Measurements from ENCODE around the gene RGS3. TPM values are rescaled to one million over a fixed set of nuclear protein-coding genes. Genes with fewer than 3 reads are reported as not detected.
A peak's percentile ranks its signal among the peaks of the same experiment; 100 is the strongest.

The RGS3 gene
- total and polyA plus RNA-seq, 2 experiments from 2014 or later: 44.5 to 48.6 TPM

DNA sequence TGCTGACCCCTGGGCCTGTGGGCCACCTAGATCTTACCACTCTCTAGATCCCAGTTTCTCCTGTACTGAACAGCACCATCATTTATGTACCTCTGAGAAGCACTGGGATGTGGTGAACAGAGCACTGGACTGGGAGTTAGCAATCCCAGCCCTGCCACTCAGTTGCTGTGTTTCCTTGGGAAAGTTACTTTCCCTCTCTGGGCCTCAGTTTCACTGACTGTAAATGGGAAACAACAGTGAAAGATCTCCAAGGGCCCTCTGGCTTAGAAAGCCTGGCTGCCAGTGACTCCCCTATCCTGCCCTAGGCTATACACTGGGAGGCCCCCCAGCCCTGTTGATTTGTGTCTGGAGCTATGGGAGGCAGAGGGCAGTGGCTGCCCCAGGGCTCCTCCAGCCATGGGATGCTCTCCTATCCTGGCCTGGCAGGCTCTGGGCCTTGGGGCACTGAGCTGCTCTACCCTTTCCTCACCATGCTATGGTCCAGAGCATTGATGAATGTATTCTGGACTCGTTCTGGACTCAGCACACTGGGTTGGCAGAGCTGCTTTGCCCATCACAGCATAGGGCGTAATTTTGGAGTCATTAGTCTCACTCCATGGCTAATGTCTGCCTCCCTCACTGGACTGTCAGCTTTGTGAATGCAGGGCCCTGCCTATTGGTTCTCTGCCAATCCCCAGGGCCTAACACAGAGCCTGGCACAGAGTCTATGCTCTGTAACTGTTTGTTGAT lies 99.3 kb downstream of the RGS3 start:
- H3K4me2 ChIP-seq (ENCODE audit: unreplicated experiment): no peak overlapping the region
- DNase-seq: no peak
- H3K27me3 ChIP-seq (replicated peaks; ENCODE audit: insufficient read depth): no peaks in the 10 kb centered on the region
- H3K4me1 ChIP-seq (ENCODE audit: insufficient read depth): peaks cover 28% of the 10 kb centered on the region
- no peak overlapping the region for H3K9ac ChIP-seq
- no peaks in the 10 kb centered on the region for H3K36me3 ChIP-seq (ENCODE audit: low read depth)
- no peaks in the 10 kb centered on the region for H3K9me2 ChIP-seq (ENCODE audit: insufficient read depth)
- H2AFZ ChIP-seq: no peak overlapping the region
- WGBS, 2 experiments (ENCODE audit: low coverage in 1 of 2, low lambda C conversion rate in 2 of 2, missing lambda C conversion rate in 2 of 2): 74 to 90% methylated on average over 2 of the region's 2 CpGs
- H3K4me3 ChIP-seq: no peak overlapping the region
- no peak overlapping the region for H3K27ac ChIP-seq
- H3K9me3 ChIP-seq (ENCODE audit: low read depth): no peaks in the 10 kb centered on the region
- in situ Hi-C loops (cut with MboI): no loop called here
- H3K79me2 ChIP-seq (ENCODE audit: insufficient read depth): peaks cover 23% of the 10 kb centered on the region
- no peaks in the 10 kb centered on the region for H4K20me1 ChIP-seq (ENCODE audit: insufficient read depth)
- TF ChIP-seq EZH2phosphoT487 (IDR thresholded peaks at IDR 0.05; ENCODE audit: insufficient read depth, low read depth): no peak
- TF ChIP-seq EZH2 (IDR thresholded peaks at IDR 0.05; ENCODE audit: insufficient read depth, poor library complexity, severe bottlenecking): no peak
- H3F3A ChIP-seq (ENCODE audit: insufficient read depth): peaks cover 14% of the 10 kb centered on the region; the same call in 1 of the 2 replicates

DNA sequence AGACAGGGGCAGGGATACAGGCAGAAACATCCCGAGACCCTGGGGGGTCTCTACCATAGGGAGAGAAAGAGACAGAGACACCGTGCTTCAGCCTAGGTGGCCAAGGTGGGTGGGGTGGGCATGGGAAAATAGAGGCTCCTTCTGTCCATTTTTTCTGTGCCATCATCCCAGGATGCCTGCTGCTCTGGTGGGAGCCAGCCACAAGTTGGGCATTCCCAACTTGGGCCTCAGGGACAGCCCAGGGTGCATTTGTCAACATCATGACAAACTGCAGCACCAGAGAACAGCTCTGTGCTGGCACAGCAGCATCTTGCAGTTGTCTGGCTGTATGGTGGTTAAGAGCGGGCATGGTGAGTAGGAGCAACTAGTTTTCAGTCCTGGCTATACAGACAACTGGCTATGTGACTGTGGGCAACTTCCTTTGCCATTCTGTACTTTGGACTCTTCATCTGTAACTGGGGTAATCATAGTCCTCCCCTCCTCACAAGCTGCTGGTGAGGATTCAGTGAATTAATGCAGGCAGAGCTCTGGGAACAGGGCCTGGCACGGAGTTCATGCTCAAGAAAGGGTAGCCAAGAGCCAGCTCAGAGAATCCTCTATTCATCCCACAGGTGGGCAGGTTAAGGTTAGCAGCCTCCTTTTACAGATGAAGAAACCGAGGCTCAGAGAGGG lies 100.4 kb downstream of the RGS3 start:
- H3K36me3 ChIP-seq (ENCODE audit: low read depth): no peaks in the 10 kb centered on the region
- H4K20me1 ChIP-seq (ENCODE audit: insufficient read depth): no peaks in the 10 kb centered on the region
- H3K4me1 ChIP-seq (ENCODE audit: insufficient read depth): peaks cover 23% of the 10 kb centered on the region
- no peak for DNase-seq
- peak overlapping the region; percentile 93 for H3K9ac ChIP-seq
- H3K4me3 ChIP-seq: no peak overlapping the region
- no peaks in the 10 kb centered on the region for H3K27me3 ChIP-seq (replicated peaks; ENCODE audit: insufficient read depth)
- peak overlapping the region; percentile 90 for H3K27ac ChIP-seq
- peak overlapping the region; percentile 95 for H3K4me2 ChIP-seq (ENCODE audit: unreplicated experiment)
- H3F3A ChIP-seq (ENCODE audit: insufficient read depth): peaks cover 14% of the 10 kb centered on the region; the same call in 1 of the 2 replicates
- H3K79me2 ChIP-seq (ENCODE audit: insufficient read depth): peaks cover 34% of the 10 kb centered on the region
- TF ChIP-seq EZH2phosphoT487 (IDR thresholded peaks at IDR 0.05; ENCODE audit: insufficient read depth, low read depth) (no peak), EZH2 (IDR thresholded peaks at IDR 0.05; ENCODE audit: insufficient read depth, poor library complexity, severe bottlenecking) (no peak)
- H3K9me2 ChIP-seq (ENCODE audit: insufficient read depth): no peaks in the 10 kb centered on the region
- no peaks in the 10 kb centered on the region for H3K9me3 ChIP-seq (ENCODE audit: low read depth)
- 77 to 78% methylated on average over 5 of the region's 5 CpGs for WGBS, 2 experiments (ENCODE audit: low coverage in 1 of 2, low lambda C conversion rate in 2 of 2, missing lambda C conversion rate in 2 of 2)
- in situ Hi-C loops (cut with MboI): no loop called here
- 0 out of 2 replicates have a peak overlapping the region, but pooled peaks have one; percentile 93 for H2AFZ ChIP-seq

GRCh38 chr9:113564498-113565237 lies 101.1 kb downstream of the RGS3 start:
- Histone ChIP-seq H3K27ac (peak overlapping the region; percentile 90), H3F3A (ENCODE audit: insufficient read depth) (peaks cover 8% of the 10 kb centered on the region; the same call in 1 of the 2 replicates), H4K20me1 (ENCODE audit: insufficient read depth) (0 out of 2 replicates have a peak, but pooled peaks cover 2% of the 10 kb centered on the region), H3K9ac (peak overlapping the region; percentile 93), H2AFZ (peak overlapping the region; percentile 93), H3K4me1 (ENCODE audit: insufficient read depth) (peaks cover 18% of the 10 kb centered on the region), H3K4me2 (ENCODE audit: unreplicated experiment) (peak overlapping the region; percentile 95), H3K27me3 (replicated peaks; ENCODE audit: insufficient read depth) (no peaks in the 10 kb centered on the region), H3K79me2 (ENCODE audit: insufficient read depth) (peaks cover 40% of the 10 kb centered on the region), H3K4me3 (peak overlapping the region; percentile 87), H3K9me2 (ENCODE audit: insufficient read depth) (no peaks in the 10 kb centered on the region), H3K9me3 (ENCODE audit: low read depth) (no peaks in the 10 kb centered on the region), H3K36me3 (ENCODE audit: low read depth) (no peaks in the 10 kb centered on the region)
- in situ Hi-C loops (cut with MboI): no loop called here
- peak; percentile 93 for DNase-seq
- TF ChIP-seq EZH2 (IDR thresholded peaks at IDR 0.05; ENCODE audit: insufficient read depth, poor library complexity, severe bottlenecking) (no peak), EZH2phosphoT487 (IDR thresholded peaks at IDR 0.05; ENCODE audit: insufficient read depth, low read depth) (no peak)
- WGBS, 2 experiments (ENCODE audit: low coverage in 1 of 2, low lambda C conversion rate in 2 of 2, missing lambda C conversion rate in 2 of 2): 1 to 2% methylated on average over 19 to 20 of the region's 20 CpGs

Measured in GM23248 (cell line).